ENCODE data around the gene CCDC40.

Gene CCDC40

GRCh38 chr17:80112471-80113032, 76.1 kb downstream of the CCDC40 start:
- DNase-seq (ENCODE audit: low read depth in 2 of 3, low spot score in 1 of 3), result no peak

- DNase-seq (ENCODE audit: low read depth in 2 of 3, low spot score in 1 of 3), result no peak
Observed at GRCh38 chr17:80113033-80113484, 76.6 kb downstream of the CCDC40 start.

GRCh38 chr17:80114758-80115157, 78.3 kb downstream of the CCDC40 start:
- DNase-seq (ENCODE audit: low read depth in 2 of 3, low spot score in 1 of 3), result no peak

- no peak for DNase-seq (ENCODE audit: low read depth in 2 of 3, low spot score in 1 of 3)
Observed at GRCh38 chr17:80115159-80115558, 78.7 kb downstream of the CCDC40 start.

GRCh38 chr17:80116276-80116920, 80.0 kb downstream of the CCDC40 start:
- DNase-seq (ENCODE audit: low read depth in 2 of 3, low spot score in 1 of 3), result no peak

- no peak for DNase-seq (ENCODE audit: low read depth in 2 of 3, low spot score in 1 of 3)
Observed at GRCh38 chr17:80116921-80117380, 80.5 kb downstream of the CCDC40 start.

- DNase-seq (ENCODE audit: low read depth in 2 of 3, low spot score in 1 of 3), result no peak
Observed at GRCh38 chr17:80117491-80118401, 81.3 kb downstream of the CCDC40 start.

GRCh38 chr17:80118601-80119270, 82.3 kb downstream of the CCDC40 start:
- no peak for DNase-seq (ENCODE audit: low read depth in 2 of 3, low spot score in 1 of 3)

GRCh38 chr17:80119271-80119791, 82.9 kb downstream of the CCDC40 start:
- DNase-seq (ENCODE audit: low read depth in 2 of 3, low spot score in 1 of 3), result no peak

GRCh38 chr17:80119839-80120238, 83.4 kb downstream of the CCDC40 start:
- DNase-seq (ENCODE audit: low read depth in 2 of 3, low spot score in 1 of 3), result no peak

- DNase-seq (ENCODE audit: low read depth in 2 of 3, low spot score in 1 of 3), result no peak
Observed at GRCh38 chr17:80122026-80122575, 85.7 kb downstream of the CCDC40 start.

GRCh38 chr17:80122926-80123505, 86.6 kb downstream of the CCDC40 start:
- no peak for DNase-seq (ENCODE audit: low read depth in 2 of 3, low spot score in 1 of 3)

GRCh38 chr17:80123791-80124190, 87.3 kb downstream of the CCDC40 start:
- no peak for DNase-seq (ENCODE audit: low read depth in 2 of 3, low spot score in 1 of 3)

- DNase-seq (ENCODE audit: low read depth in 2 of 3, low spot score in 1 of 3), result no peak
Observed at GRCh38 chr17:80124351-80124981, 88.0 kb downstream of the CCDC40 start.

GRCh38 chr17:80125656-80126448, 89.4 kb downstream of the CCDC40 start:
- DNase-seq (ENCODE audit: low read depth in 2 of 3, low spot score in 1 of 3), result no peak

- DNase-seq (ENCODE audit: low read depth in 2 of 3, low spot score in 1 of 3), result no peak
Observed at GRCh38 chr17:80126449-80126715, 89.9 kb downstream of the CCDC40 start.

- no peak for DNase-seq (ENCODE audit: low read depth in 2 of 3, low spot score in 1 of 3)
Observed at GRCh38 chr17:80129006-80129565, 92.6 kb downstream of the CCDC40 start.

GRCh38 chr17:80130992-80131391, 94.5 kb downstream of the CCDC40 start:
- DNase-seq (ENCODE audit: low read depth in 2 of 3, low spot score in 1 of 3), result no peak
